LNCAP (cell line): ENCODE data around the gene SETD3.

ENCODE experiments used
- CTCF ChIP-seq: fragments of 450-650 bp; IDR thresholded peaks from 2 replicates; pipeline ENCODE4 v1.5.1; 2017; ENCODE audit warnings: mild to moderate bottlenecking

Gene SETD3

GRCh38 chr14:99413172-99413571, 67.5 kb downstream of the SETD3 start:
- TF ChIP-seq CTCF: no peak

- no peak for TF ChIP-seq CTCF
Observed at GRCh38 chr14:99412117-99413061, 68.3 kb downstream of the SETD3 start.

- no peak for TF ChIP-seq CTCF
Observed at GRCh38 chr14:99410019-99410418, 70.6 kb downstream of the SETD3 start.

- no peak for TF ChIP-seq CTCF
Observed at GRCh38 chr14:99408971-99409289, 71.7 kb downstream of the SETD3 start.

GRCh38 chr14:99408286-99408970, 72.2 kb downstream of the SETD3 start:
- TF ChIP-seq CTCF: no peak

GRCh38 chr14:99407416-99407815, 73.2 kb downstream of the SETD3 start:
- no peak for TF ChIP-seq CTCF

- no peak for TF ChIP-seq CTCF
Observed at GRCh38 chr14:99402950-99403349, 77.7 kb downstream of the SETD3 start.
